Osteoblast (primary cell): ENCODE data around the gene C16orf74. TPM values are rescaled to one million over a fixed set of nuclear protein-coding genes. Genes with fewer than 3 reads are reported as not detected.
A peak's percentile ranks its signal among the peaks of the same experiment; 100 is the strongest.

ENCODE experiments used
- DNase-seq: peaks from one replicate; pipeline ENCODE4 v3.0.0; 2011; ENCODE audit warnings: low spot score, mixed read lengths; ENCODE audit not compliant: insufficient read length; ENCODE audit errors: missing footprints
- H2AFZ ChIP-seq: 2 replicates; pipeline ENCODE4 v1.6.0; 2011; ENCODE audit warnings: mild to moderate bottlenecking, low read length
- H3K27ac ChIP-seq: 2 replicates; pipeline ENCODE4 v1.5.1; 2011; ENCODE audit warnings: mild to moderate bottlenecking, low read depth, low read length, moderate library complexity
- H3K27me3 ChIP-seq: 2 replicates; pipeline ENCODE4 v1.6.0; 2012; ENCODE audit warnings: mild to moderate bottlenecking, control low read depth, inconsistent platforms, low read length, moderate library complexity; ENCODE audit not compliant: insufficient read depth
- H3K36me3 ChIP-seq: 2 replicates; pipeline ENCODE4 v1.5.1; 2011; ENCODE audit warnings: mild to moderate bottlenecking, low read length, control low read depth, moderate library complexity; ENCODE audit not compliant: insufficient read depth
- H3K4me1 ChIP-seq: 2 replicates; pipeline ENCODE4 v1.5.1; 2011; ENCODE audit warnings: mild to moderate bottlenecking, low read length, control low read depth, moderate library complexity; ENCODE audit not compliant: insufficient read depth
- H3K4me2 ChIP-seq: 2 replicates; pipeline ENCODE4 v1.6.0; 2011; ENCODE audit warnings: mild to moderate bottlenecking, low read length; ENCODE audit not compliant: insufficient read depth
- H3K4me3 ChIP-seq: fragments of 200-600 bp; sonication (generic); 3 replicates; pipeline ENCODE4 v1.5.1; 2012; ENCODE audit warnings: mild to moderate bottlenecking, low read length, inconsistent platforms; ENCODE audit not compliant: insufficient read depth
- H3K79me2 ChIP-seq: 2 replicates; pipeline ENCODE4 v1.6.0; 2012; ENCODE audit warnings: mild to moderate bottlenecking, low read length, control low read depth, inconsistent platforms; ENCODE audit not compliant: insufficient read depth
- H3K9me3 ChIP-seq: 2 replicates; pipeline ENCODE4 v1.5.1; 2011; ENCODE audit warnings: low read depth, low read length, control low read depth
- H4K20me1 ChIP-seq: 2 replicates; pipeline ENCODE4 v1.6.0; 2012; ENCODE audit warnings: mild to moderate bottlenecking, low read length, control low read depth; ENCODE audit not compliant: insufficient read depth
- CTCF ChIP-seq: IDR thresholded peaks from 2 replicates; pipeline ENCODE4 v1.5.1; 2011; ENCODE audit warnings: mild to moderate bottlenecking, low read depth, low read length, moderate library complexity; ENCODE audit errors: extremely low read depth
- total RNA-seq: library from RNA; depleted of rRNA; stranded (reverse); fragments of >200 nt; gene quantifications from 2 replicates; pipeline ENCODE4 v1.2.3, GENCODE V29; 2012

Gene C16orf74
- total RNA-seq, 1 donor, result 0.72 TPM

- Histone ChIP-seq H3K9me3 (no peaks in the 10 kb centered on the region), H3K79me2 (peaks cover 93% of the 10 kb centered on the region), H3K4me1 (peaks cover 9% of the 10 kb centered on the region), H2AFZ (peak overlapping the region; percentile 70), H3K27ac (peak overlapping the region; percentile 97), H3K4me2 (peak overlapping the region; percentile 99), H3K36me3 (peaks cover 51% of the 10 kb centered on the region), H3K4me3 (peak overlapping the region; percentile 96), H4K20me1 (peaks cover 66% of the 10 kb centered on the region), H3K27me3 (no peaks in the 10 kb centered on the region)
- DNase-seq, result peak; percentile 96
- TF ChIP-seq CTCF, result peak; percentile 5
Measured at GRCh38 chr16:85798901-85799496, 48.1 kb upstream of the C16orf74 start.

GRCh38 chr16:85798283-85798776 is 47.4 kb upstream of the C16orf74 start:
- TF ChIP-seq CTCF, result no peak
- H3K27ac ChIP-seq, result peak overlapping the region; percentile 97
- peaks cover 9% of the 10 kb centered on the region for H3K4me1 ChIP-seq
- peak overlapping the region; percentile 96 for H3K4me3 ChIP-seq
- H3K9me3 ChIP-seq, result no peaks in the 10 kb centered on the region
- peak; percentile 89 for DNase-seq
- peaks cover 97% of the 10 kb centered on the region for H3K79me2 ChIP-seq
- peak overlapping the region; percentile 99 for H3K4me2 ChIP-seq
- peaks cover 66% of the 10 kb centered on the region for H4K20me1 ChIP-seq
- no peaks in the 10 kb centered on the region for H3K27me3 ChIP-seq
- H3K36me3 ChIP-seq, result peaks cover 44% of the 10 kb centered on the region
- peak overlapping the region; percentile 70 for H2AFZ ChIP-seq

DNA sequence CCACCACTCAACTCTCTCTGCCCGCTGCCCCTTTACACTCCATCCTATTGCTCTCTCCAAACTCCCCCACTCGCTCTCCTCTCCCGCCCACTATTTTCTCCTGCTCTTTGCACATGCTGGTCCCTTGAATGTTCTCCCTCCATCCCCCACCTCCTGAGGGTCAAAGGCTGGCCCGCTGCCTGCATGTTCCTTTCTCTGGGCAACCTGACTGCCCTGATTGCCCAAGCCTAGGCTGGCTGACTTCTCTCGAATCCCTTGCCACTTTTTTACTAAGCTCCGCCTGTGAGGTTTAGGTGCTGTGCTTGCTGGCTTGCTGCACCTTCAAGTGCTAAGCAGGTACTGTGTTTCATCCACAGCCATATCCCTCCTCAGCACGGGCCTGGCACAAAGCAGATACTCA is 45.7 kb upstream of the C16orf74 start:
- no peak overlapping the region for H3K27ac ChIP-seq
- TF ChIP-seq CTCF, result no peak
- H3K79me2 ChIP-seq, result peaks cover 100% of the 10 kb centered on the region
- H3K27me3 ChIP-seq, result no peaks in the 10 kb centered on the region
- peaks cover 9% of the 10 kb centered on the region for H3K4me1 ChIP-seq
- no peak overlapping the region for H3K4me3 ChIP-seq
- H4K20me1 ChIP-seq, result peaks cover 75% of the 10 kb centered on the region
- H2AFZ ChIP-seq, result no peak overlapping the region
- peaks cover 36% of the 10 kb centered on the region for H3K36me3 ChIP-seq
- no peak overlapping the region for H3K4me2 ChIP-seq
- H3K9me3 ChIP-seq, result no peaks in the 10 kb centered on the region
- DNase-seq, result no peak

DNA sequence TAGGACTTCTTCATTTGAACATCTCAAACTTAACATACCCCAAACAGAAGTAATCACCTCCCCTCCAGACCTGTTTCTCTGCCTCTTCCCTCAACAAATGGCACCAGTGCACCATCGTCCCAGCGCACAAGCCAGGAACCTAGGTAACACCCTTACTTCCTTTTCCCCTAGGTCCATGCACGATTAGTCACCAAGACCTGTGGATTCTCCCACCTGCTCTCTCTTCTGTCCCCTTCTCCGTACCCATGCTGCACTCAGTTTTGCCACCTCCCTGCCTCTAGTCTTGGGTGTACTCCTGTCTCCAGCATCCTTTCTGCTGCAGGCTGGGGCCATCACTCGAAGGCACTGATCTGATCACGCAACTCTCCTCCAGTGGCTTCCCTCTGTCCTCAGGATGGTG is 45.3 kb upstream of the C16orf74 start:
- peaks cover 74% of the 10 kb centered on the region for H4K20me1 ChIP-seq
- H3K9me3 ChIP-seq, result no peaks in the 10 kb centered on the region
- peaks cover 9% of the 10 kb centered on the region for H3K4me1 ChIP-seq
- no peak overlapping the region for H2AFZ ChIP-seq
- no peak for DNase-seq
- TF ChIP-seq CTCF, result no peak
- no peak overlapping the region for H3K27ac ChIP-seq
- H3K4me2 ChIP-seq, result no peak overlapping the region
- no peak overlapping the region for H3K4me3 ChIP-seq
- H3K36me3 ChIP-seq, result peaks cover 34% of the 10 kb centered on the region
- peaks cover 100% of the 10 kb centered on the region for H3K79me2 ChIP-seq
- H3K27me3 ChIP-seq, result no peaks in the 10 kb centered on the region
